IMR-90 (cell line): Measurements from ENCODE around the gene CPAMD8. TPM values are rescaled to one million over a fixed set of nuclear protein-coding genes. Genes with fewer than 3 reads are reported as not detected.

Experiments
- ATAC-seq: fragments of 200-7000 bp; cut with Tn5 transposase; 2 replicates; pipeline ENCODE4 v1.9.1; 2020; ENCODE audit warnings: low read depth, mild to moderate bottlenecking, moderate library complexity
- BruUV-seq: library from RNA; stranded (reverse); fragments of 400-500 nt; replicated peaks from 2 replicates; lab custom pipeline; 2021; lab: Mats Ljungman, UMichigan
- CTCF ChIA-PET: fragments of 300-600 bp; formaldehyde crosslinking; extraction: SDS; loops from one replicate; lab custom pipeline; 2021; ENCODE audit warnings: antibody characterized with exemption; lab: Yijun Ruan, JAX
- POLR2A ChIA-PET: fragments of 300-600 bp; sonication (Branson Sonifier 250); formaldehyde crosslinking; loops from one replicate; lab custom pipeline; 2022; ENCODE audit warnings: antibody characterized with exemption; ENCODE audit not compliant: unreplicated experiment; lab: Charles Lee
- DNase-seq: peaks from one replicate; pipeline ENCODE4 v3.0.0; 2013
- H2AFZ ChIP-seq: replicated peaks from 2 replicates; pipeline ENCODE3; 2013; ENCODE audit warnings: low read length, mild to moderate bottlenecking; ENCODE audit not compliant: poor library complexity
- H2AK5ac ChIP-seq: 2 replicates; pipeline ENCODE4 v1.6.1; 2013; ENCODE audit warnings: low read depth, low read length, inconsistent platforms
- H2AK9ac ChIP-seq: replicated peaks from 2 replicates; pipeline ENCODE3; 2013; ENCODE audit warnings: mild to moderate bottlenecking, low read depth, low read length, moderate library complexity; ENCODE audit not compliant: poor library complexity
- H2BK120ac ChIP-seq: 2 replicates; pipeline ENCODE4 v1.6.1; 2013; ENCODE audit warnings: low read depth, low read length, inconsistent platforms
- H2BK15ac ChIP-seq: 3 replicates; pipeline ENCODE4 v1.6.1; 2013; ENCODE audit warnings: low read depth, low read length, inconsistent platforms
- H2BK20ac ChIP-seq: 2 replicates; pipeline ENCODE4 v1.6.1; 2013; ENCODE audit warnings: low read depth, mild to moderate bottlenecking, inconsistent platforms, low read length, moderate library complexity
- H2BK5ac ChIP-seq: 2 replicates; pipeline ENCODE4 v1.6.1; 2013; ENCODE audit warnings: mild to moderate bottlenecking, low read depth, low read length, inconsistent platforms; ENCODE audit not compliant: poor library complexity, severe bottlenecking
- H3K14ac ChIP-seq: replicated peaks from 2 replicates; pipeline ENCODE4 v1.6.1; 2013; ENCODE audit warnings: low read depth, low read length, inconsistent platforms
- H3K18ac ChIP-seq: 2 replicates; pipeline ENCODE4 v1.6.1; 2013; ENCODE audit warnings: low read depth, low read length, control low read depth
- H3K23ac ChIP-seq: 2 replicates; pipeline ENCODE4 v1.6.1; 2013; ENCODE audit warnings: low read depth, low read length, inconsistent platforms
- H3K27ac ChIP-seq: 2 replicates; pipeline ENCODE4 v1.5.1; 2013; ENCODE audit warnings: mild to moderate bottlenecking, control low read depth, low read length; ENCODE audit not compliant: insufficient read depth
- H3K27me3 ChIP-seq: 2 replicates; pipeline ENCODE4 v1.6.1; 2013; ENCODE audit warnings: low read length; ENCODE audit not compliant: control insufficient read depth, insufficient read depth
- H3K36me3 ChIP-seq: 2 replicates; pipeline ENCODE4 v1.6.1; 2013; ENCODE audit warnings: low read length, mixed read lengths; ENCODE audit not compliant: control insufficient read depth, insufficient read depth
- H3K4ac ChIP-seq: 2 replicates; pipeline ENCODE4 v1.6.1; 2013; ENCODE audit warnings: low read depth, low read length, inconsistent platforms
- H3K4me1 ChIP-seq: 2 replicates; pipeline ENCODE4 v1.6.1; 2013; ENCODE audit warnings: low read length, mixed read lengths; ENCODE audit not compliant: control insufficient read depth, insufficient read depth
- H3K4me2 ChIP-seq: 2 replicates; pipeline ENCODE4 v1.6.1; 2013; ENCODE audit warnings: low read depth, mild to moderate bottlenecking, control low read depth, low read length, moderate library complexity
- H3K4me3 ChIP-seq: 2 replicates; pipeline ENCODE4 v1.5.1; 2013; ENCODE audit warnings: low read depth, mild to moderate bottlenecking, control low read depth, low read length, moderate library complexity; ENCODE audit not compliant: insufficient read depth
- H3K56ac ChIP-seq: 2 replicates; pipeline ENCODE4 v1.6.1; 2013; ENCODE audit warnings: low read length, inconsistent platforms; ENCODE audit not compliant: insufficient read depth; ENCODE audit errors: extremely low read depth
- H3K79me1 ChIP-seq, 2 experiments: 2 replicates each; pipeline ENCODE4 v1.6.1; 2013; ENCODE audit warnings: low read length in 2 of 2, inconsistent platforms in 1 of 2, low read depth in 1 of 2
- H3K9ac ChIP-seq: 2 replicates; pipeline ENCODE4 v1.6.1; 2013; ENCODE audit warnings: low read depth, low read length, control low read depth
- H3K9me1 ChIP-seq: 2 replicates; pipeline ENCODE4 v1.6.1; 2013; ENCODE audit warnings: low read length, inconsistent platforms; ENCODE audit not compliant: insufficient read depth
- H3K9me3 ChIP-seq: 2 replicates; pipeline ENCODE4 v1.6.1; 2013; ENCODE audit warnings: low read length; ENCODE audit not compliant: control insufficient read depth, insufficient read depth
- H4K20me1 ChIP-seq: 2 replicates; pipeline ENCODE4 v1.6.1; 2013; ENCODE audit warnings: low read length, inconsistent platforms; ENCODE audit not compliant: insufficient read depth
- H4K5ac ChIP-seq: 2 replicates; pipeline ENCODE4 v1.6.1; 2013; ENCODE audit warnings: mild to moderate bottlenecking, low read depth, low read length, control low read depth
- H4K8ac ChIP-seq, 2 experiments: 2 replicates each; pipeline ENCODE4 v1.6.1; 2013; ENCODE audit warnings: low read depth in 2 of 2, low read length in 2 of 2, control low read depth in 1 of 2, inconsistent platforms in 1 of 2
- H4K91ac ChIP-seq: 2 replicates; pipeline ENCODE4 v1.6.1; 2013; ENCODE audit warnings: low read depth, low read length, inconsistent platforms; ENCODE audit not compliant: insufficient read depth
- BHLHE40 ChIP-seq: fragments of 150-350 bp; IDR thresholded peaks from 2 replicates; pipeline ENCODE4 v1.6.1; 2016; ENCODE audit warnings: mild to moderate bottlenecking, low read depth, low read length
- CEBPB ChIP-seq: IDR thresholded peaks from 2 replicates; pipeline ENCODE4 v1.6.1; 2012; ENCODE audit warnings: low read depth, low read length, improper control_type of control experiment
- CHD1 ChIP-seq: IDR thresholded peaks from 2 replicates; pipeline ENCODE4 v1.6.1; 2012; ENCODE audit warnings: low read depth, low read length, improper control_type of control experiment
- CTCF ChIP-seq: conservative IDR thresholded peaks from 2 replicates; pipeline ENCODE4 v1.5.1; 2012; ENCODE audit warnings: mild to moderate bottlenecking, low read depth, low read length, improper control_type of control experiment
- ELK1 ChIP-seq: fragments of 150-350 bp; IDR thresholded peaks from 2 replicates; pipeline ENCODE4 v1.6.1; 2016; ENCODE audit warnings: low read depth, mild to moderate bottlenecking, low read length, moderate library complexity, borderline replicate concordance
- FOS ChIP-seq: fragments of 150-350 bp; IDR thresholded peaks from 2 replicates; pipeline ENCODE4 v1.6.1; 2016; ENCODE audit warnings: low read depth, low read length
- MAFK ChIP-seq: IDR thresholded peaks from 2 replicates; pipeline ENCODE4 v1.6.1; 2012; ENCODE audit warnings: low read depth, low read length, improper control_type of control experiment
- MAZ ChIP-seq: IDR thresholded peaks from 2 replicates; pipeline ENCODE4 v1.6.1; 2012; ENCODE audit warnings: low read depth, mild to moderate bottlenecking, low read length, improper control_type of control experiment, moderate library complexity, borderline replicate concordance
- MXI1 ChIP-seq: IDR thresholded peaks from 2 replicates; pipeline ENCODE4 v1.6.1; 2012; ENCODE audit warnings: low read depth, mild to moderate bottlenecking, low read length, moderate library complexity, borderline replicate concordance
- NFE2L2 ChIP-seq: fragments of 150-350 bp; IDR thresholded peaks from 2 replicates; pipeline ENCODE4 v1.6.1; 2016; ENCODE audit warnings: low read depth, mild to moderate bottlenecking, low read length
- POLR2A ChIP-seq: IDR thresholded peaks from 2 replicates; pipeline ENCODE4 v1.6.1; 2012; ENCODE audit warnings: mild to moderate bottlenecking, low read depth, low read length
- RAD21 ChIP-seq: IDR thresholded peaks from 2 replicates; pipeline ENCODE4 v1.6.1; 2012; ENCODE audit warnings: low read length, improper control_type of control experiment
- USF2 ChIP-seq: fragments of 150-350 bp; IDR thresholded peaks from 2 replicates; pipeline ENCODE4 v1.6.1; 2017; ENCODE audit warnings: mild to moderate bottlenecking, antibody characterized with exemption, low read length, low read depth
- WGBS, 2 experiments: methylation state at CpG; one replicate each; pipeline versions ENCODE4 v1.1.5 to v1.1.7; 2013; ENCODE audit warnings: missing lambda C conversion rate in 2 of 2; ENCODE audit not compliant: insufficient read length in 1 of 2; ENCODE audit errors: extremely low coverage in 2 of 2; 5-methylcytosine and 5-hydroxymethylcytosine counted together
- dilution Hi-C: fragments of 300-500 bp; cut with HindIII; formaldehyde crosslinking; loops from one replicate; pipeline ENCODE4 v1.14.3; 2018; ENCODE audit warnings: low sequenced_read_pairs; ENCODE audit not compliant: unreplicated experiment
- in situ Hi-C: fragments of 300-500 bp; cut with MboI; formaldehyde crosslinking; loops from 3 replicates; pipeline ENCODE4 v1.14.3; 2019; ENCODE audit warnings: low sequenced_read_pairs, inconsistent platforms, mixed read lengths
- intact Hi-C: fragments of 100-400 bp; cut with micrococcal nuclease; formaldehyde crosslinking; loops from 2 replicates; pipeline ENCODE4 v1.10.0; 2022
- polyA plus RNA-seq, 3 experiments: library from polyadenylated mRNA; depleted of rRNA; stranded (reverse); fragments of >200 nt; gene quantifications; 2 replicates each; pipeline ENCODE4 v1.2.3, GENCODE V29; 2012; ENCODE audit warnings: low replicate concordance in 1 of 3
- total RNA-seq: library from RNA; depleted of rRNA; stranded (reverse); fragments of >200 nt; gene quantifications from 2 replicates; pipeline ENCODE4 v1.2.3, GENCODE V29; 2012

The CPAMD8 gene
- total and polyA plus RNA-seq, 2 of the 4 experiments (the other 2 are of a cell fraction) = 0.36 to 0.79 TPM

GRCh38 chr19:16874250-16874977, 152.2 kb downstream of the CPAMD8 start:
- Histone ChIP-seq H3K9ac (no peak overlapping the region), H3K18ac (no peak overlapping the region), H3K36me3 (peaks cover 75% of the 10 kb centered on the region), H3K4ac (no peak overlapping the region), H2AK9ac (no peak overlapping the region), H3K23ac (no peak overlapping the region), H2AK5ac (no peak overlapping the region), H3K79me1 (peaks cover 25 to 33% of the 10 kb centered on the region in 2 experiments), H2BK15ac (no peak overlapping the region), H3K56ac (no peak overlapping the region), H2BK120ac (no peak overlapping the region), H2AFZ (no peak overlapping the region), H4K8ac (no peak overlapping the region), H3K9me3 (no peaks in the 10 kb centered on the region), H3K27me3 (no peaks in the 10 kb centered on the region), H3K9me1 (0 out of 2 replicates have a peak, but pooled peaks cover 5% of the 10 kb centered on the region), H4K5ac (no peak overlapping the region), H2BK20ac (no peak overlapping the region), H3K4me2 (no peak overlapping the region), H3K4me3 (no peak overlapping the region), H3K14ac (no peak overlapping the region; the same call in 1 of the 2 replicates), H3K4me1 (no peaks in the 10 kb centered on the region), H4K91ac (no peak overlapping the region), H2BK5ac (no peak overlapping the region), H4K20me1 (peaks cover 29% of the 10 kb centered on the region), H3K27ac (no peak overlapping the region)
- POLR2A ChIA-PET = no interaction called here
- no peak for TF ChIP-seq RAD21
- TF ChIP-seq USF2 = no peak
- no peak for TF ChIP-seq BHLHE40
- TF ChIP-seq MAFK = no peak
- no peak for TF ChIP-seq CHD1
- TF ChIP-seq CTCF = no peak
- no peak for TF ChIP-seq POLR2A
- no peak for TF ChIP-seq MXI1
- TF ChIP-seq FOS = no peak
- no peak for TF ChIP-seq ELK1
- TF ChIP-seq NFE2L2 = no peak
- no peak for TF ChIP-seq CEBPB
- no peak for TF ChIP-seq MAZ
- no peak for ATAC-seq
- in situ Hi-C loops = no loop called here
- 100% methylated on average over 1 of the region's 1 CpG; no CpG with 5 or more reads in 1 of the 2 experiments for WGBS, 2 experiments
- dilution Hi-C loops = no loop called here
- CTCF ChIA-PET = no interaction called here
- intact Hi-C loops = no loop called here
- no TSS peak for BruUV-seq
- DNase-seq = no peak
